Stimulated activated naive CD4-positive, alpha-beta T cell treated with Interleukin-2 at 50 U/mL for 16 hours (primary cell): Measurements from ENCODE around the gene SERPINA1.
A peak's percentile ranks its signal among the peaks of the same experiment; 100 is the strongest.

Experiments used
- DNase-seq: peaks from one replicate; lab custom pipeline; 2025; lab: John Stamatoyannopoulos, UW

SERPINA1 gene

DNA sequence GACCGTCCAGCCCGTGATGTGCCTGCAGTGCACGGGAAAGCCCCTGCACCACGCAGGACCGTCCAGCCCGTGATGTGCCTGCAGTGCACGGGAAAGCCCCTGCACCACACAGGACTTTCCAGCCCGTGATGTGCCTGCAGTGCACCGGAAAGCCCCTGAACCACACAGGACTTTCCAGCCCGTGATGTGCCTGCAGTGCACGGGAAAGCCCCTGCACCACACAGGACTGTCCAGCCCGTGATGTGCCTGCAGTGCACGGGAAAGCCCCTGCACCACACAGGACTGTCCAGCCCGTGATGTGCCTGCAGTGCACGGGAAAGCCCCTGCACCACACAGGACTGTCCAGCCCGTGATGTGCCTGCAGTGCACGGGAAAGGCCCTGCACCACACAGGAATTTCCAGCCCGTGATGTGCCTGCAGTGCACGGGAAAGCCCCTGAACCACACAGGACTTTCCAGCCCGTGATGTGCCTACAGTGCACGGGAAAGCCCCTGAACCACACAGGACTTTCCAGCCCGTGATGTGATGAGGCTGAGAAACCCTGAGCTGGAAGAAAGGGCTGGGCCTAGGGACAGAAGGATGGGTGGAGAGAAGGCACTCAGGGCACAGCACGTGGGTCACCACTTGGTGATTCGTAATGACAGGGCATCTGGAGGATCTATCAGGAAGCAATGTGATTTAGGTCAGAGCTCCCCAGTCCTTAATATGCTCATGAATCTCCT lies 42.2 kb downstream of the SERPINA1 start:
- peak; percentile 81 for DNase-seq

DNA sequence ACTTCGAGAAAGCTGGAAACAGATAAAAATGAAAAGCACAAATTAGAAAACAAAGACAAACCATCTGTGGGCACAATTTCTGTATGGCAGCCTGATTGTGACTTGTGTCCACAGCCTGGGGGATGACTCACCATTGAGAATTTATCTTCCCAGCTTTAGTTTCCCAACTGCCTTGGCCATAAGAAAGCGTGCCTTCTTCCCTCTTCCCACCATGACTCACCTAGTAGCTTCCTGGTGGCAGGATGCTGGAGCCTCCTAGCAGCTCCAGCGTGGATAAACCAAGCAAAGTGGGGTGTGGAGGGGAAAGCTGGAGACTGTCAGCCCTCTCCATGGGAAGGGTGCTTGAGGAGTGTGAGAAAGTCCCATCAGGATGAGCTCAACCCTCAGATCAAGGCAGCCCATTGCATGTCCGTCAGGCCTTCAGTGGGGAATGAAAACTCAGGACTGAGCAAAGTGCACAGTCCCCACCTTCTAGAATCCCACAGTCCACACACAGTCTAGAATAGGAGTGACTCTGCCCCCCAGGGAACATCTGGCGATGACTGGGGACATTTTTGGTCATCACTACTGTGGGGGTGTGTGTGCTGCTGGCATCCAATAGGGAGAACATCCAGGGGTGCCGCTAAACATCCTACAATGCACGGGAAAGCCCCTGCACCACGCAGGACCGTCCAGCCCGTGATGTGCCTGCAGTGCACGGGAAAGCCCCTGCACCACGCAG lies 42.9 kb downstream of the SERPINA1 start:
- no peak for DNase-seq

DNA sequence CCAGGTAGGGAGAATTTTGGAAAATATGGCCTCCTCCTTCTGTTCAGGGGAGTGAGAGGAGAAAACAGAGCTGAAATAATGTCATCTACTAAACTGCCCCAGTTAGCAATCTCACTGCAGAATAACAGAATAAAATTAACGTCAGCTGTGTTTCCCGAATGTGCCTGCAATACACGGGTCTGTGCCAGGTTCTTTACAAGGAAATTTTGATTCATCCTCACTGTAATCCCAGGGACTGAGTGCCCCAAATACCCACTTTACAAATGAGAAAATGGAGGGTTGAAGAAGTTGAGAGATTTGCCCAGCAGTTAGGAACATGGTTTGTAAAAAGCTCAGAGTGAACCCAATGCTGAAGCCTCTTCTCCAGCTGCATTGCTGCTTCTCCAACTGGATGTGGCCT lies 44.0 kb downstream of the SERPINA1 start:
- no peak for DNase-seq

DNA sequence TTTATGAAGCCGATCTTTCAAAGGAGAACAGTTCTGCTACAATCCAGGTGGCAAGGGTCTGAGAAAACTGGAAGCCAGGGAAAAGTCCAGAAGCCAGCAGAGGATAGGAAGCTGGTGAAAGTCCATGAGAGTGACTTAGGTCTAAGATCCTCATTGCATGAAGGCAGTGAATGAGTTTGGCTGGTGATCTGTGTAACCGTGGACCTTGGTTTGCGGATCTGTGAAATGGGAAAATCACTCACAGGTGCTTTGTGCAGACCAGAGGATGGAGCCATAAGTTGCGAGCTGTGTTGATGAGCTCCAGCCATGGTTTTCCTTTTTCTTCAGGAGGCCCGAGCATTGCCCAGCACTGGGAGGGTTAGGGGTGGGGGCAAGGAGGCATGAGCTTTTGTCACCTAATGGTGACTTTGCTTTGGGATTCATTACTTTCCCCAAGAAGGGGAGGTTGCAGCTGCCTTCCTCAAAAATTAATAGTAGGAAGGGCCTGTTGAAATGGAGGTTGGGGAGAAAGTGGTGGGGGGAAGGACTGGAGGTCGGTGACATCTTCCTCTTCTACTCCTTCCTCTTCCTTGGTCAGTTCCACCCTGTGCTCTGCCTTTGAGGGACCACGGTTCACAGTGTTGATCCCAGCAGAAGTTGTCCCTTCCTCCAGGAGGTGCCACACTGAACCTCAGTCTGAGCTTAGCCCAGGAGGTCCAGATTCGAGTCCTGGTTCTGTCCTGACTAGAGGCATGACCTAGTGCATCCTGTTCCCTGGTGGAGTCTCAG lies 45.0 kb downstream of the SERPINA1 start:
- no peak for DNase-seq

DNA sequence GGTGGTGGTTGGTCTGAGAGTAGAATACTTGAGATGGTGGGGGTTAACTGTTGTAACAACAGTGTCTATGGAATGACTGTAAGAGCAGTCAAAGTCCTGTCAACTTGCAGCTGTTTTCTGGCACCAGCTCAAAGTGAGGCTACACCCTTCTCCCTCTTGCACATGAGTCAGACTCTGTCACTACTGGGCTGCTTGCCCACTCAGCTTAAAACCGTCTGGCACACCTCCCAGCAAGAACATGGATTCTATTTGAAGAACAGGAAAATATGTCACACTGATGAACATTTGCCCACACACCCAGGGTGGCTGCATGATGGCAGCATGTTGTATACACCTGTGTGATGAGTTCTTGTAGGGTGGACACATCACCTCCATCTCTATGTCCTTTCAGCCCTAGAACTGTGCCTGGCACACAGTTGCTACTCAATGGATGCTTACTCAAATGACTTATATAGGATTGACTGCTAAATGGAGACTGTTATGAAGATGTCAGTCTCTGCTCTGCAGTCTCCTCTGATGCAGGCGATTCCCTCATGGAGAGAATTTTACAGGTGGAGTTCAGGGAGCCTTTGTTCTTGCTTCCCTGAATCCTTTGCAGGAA lies 46.0 kb downstream of the SERPINA1 start:
- DNase-seq = peak; percentile 17

DNA sequence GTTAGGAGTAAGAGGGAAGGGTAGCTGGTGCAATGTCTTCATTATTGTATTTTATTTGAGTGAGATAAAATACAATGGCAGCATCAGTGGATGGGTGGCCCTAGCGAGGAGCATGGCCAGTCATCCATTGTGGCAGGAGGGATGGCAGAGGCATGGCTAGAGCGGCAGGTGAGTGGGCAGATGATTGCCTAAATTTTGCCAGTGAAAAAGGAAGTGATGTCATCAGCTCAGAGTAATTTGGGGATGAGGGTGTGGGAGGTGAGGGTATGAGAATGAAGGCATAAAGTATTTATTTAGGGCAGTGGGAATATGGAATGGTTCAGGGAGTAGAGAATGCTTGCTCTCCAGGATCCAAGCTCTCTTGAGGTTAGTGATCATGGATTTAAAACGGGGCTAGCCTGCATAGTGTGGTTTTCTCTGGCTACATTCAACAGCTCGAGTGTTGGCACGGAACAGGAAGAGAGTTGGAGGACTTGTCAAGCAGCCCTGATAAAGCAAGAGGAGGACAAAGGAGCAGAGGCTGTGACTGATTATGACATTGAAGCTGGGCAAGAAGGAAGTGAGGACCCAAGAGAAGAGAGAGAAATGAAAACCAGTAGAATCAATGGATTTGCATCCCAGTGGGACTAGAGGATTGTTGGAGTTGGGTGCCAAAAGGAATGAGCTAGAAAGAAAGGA lies 46.6 kb downstream of the SERPINA1 start:
- no peak for DNase-seq

DNA sequence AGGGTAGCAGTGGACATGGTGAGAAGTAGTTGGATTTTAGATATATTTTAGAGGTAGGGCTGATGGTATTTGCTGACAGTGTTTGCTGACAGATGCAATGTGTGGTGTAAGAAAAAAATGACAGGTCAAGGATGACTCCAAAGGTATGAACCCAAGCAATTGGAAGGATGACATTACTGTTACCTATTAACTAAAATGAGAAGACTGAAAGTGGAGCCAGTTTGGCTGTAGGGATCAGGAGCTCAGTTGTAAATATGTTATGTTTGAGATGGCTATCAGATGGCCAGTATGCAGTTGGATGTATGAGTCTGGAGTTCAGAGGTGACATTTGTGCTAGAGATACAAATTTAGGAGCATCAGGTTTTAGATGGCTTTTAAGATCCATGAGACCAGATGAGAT lies 47.9 kb downstream of the SERPINA1 start:
- DNase-seq = no peak

DNA sequence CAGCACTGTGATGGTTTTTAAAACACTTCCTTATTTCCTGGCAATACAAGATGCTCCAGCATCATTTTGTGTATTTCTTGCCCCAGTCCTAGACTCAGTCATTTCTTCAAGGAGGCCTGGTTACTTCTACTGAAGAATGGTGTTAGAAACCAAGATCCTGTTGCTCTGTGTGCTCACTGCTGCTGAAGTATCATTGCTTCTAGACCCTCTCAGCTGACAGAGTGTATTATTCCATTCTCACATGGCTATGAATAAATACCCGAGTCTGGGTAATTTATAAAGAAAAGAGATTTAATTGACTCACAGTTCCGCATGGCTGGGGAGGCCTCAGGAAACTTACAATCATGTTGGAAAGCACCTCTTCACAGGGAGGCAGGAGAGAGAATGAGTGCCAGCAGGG lies 50.4 kb downstream of the SERPINA1 start:
- no peak for DNase-seq

DNA sequence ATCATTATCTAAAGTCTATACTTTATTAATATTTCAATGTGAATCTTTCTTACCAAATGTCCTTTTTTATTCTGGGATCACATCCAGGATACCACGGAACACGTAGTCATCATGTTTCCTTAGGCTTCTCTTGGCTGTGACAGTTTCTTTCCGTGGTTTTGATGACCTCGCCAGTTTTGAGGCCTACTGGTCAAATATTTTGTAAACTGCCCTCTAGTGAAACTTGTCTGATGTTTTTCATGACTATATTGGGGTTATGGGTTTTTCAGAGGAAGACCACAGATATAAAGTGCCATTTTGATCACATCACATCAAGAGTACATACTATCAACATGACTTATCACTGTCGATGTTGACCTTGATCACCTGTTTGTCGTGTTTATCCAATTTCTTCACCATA lies 51.1 kb downstream of the SERPINA1 start:
- no peak for DNase-seq

DNA sequence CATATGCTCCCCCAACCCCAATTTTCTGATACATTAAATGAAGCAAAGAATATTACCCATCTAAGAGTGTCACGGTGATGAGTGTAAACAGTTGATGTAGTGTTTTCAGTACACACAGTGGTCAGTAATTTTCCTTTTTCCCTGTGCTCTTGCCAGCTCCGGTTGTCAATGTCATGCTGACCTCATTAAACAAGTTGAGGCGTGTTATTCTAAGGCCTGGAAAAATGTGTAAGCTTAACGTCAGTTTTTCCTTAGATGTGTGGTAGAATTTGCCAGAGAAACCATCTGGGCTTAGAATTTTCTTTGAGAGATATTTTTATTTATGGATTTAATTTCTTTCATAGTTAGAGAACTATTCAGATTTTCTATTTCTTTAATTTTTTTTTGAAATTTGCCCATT lies 53.5 kb downstream of the SERPINA1 start:
- no peak for DNase-seq

DNA sequence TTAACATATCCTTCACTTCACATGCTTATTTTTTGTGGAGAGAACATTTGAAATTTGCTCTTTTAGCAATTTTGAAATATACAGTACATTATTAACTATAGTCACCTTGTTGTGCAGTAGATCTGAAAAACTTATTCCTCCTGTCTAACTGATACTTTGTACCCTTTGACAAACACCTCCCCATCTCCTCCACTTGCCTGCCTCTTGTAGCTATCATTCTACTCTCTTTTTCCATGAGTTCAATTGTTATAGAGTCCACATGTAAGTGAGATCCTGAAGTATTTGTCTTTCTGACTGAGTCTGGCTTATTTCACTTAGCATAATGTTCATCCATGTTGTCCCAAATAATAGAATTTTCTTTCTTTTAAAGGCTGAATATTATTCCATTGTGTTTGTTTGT lies 55.8 kb downstream of the SERPINA1 start:
- no peak for DNase-seq

DNA sequence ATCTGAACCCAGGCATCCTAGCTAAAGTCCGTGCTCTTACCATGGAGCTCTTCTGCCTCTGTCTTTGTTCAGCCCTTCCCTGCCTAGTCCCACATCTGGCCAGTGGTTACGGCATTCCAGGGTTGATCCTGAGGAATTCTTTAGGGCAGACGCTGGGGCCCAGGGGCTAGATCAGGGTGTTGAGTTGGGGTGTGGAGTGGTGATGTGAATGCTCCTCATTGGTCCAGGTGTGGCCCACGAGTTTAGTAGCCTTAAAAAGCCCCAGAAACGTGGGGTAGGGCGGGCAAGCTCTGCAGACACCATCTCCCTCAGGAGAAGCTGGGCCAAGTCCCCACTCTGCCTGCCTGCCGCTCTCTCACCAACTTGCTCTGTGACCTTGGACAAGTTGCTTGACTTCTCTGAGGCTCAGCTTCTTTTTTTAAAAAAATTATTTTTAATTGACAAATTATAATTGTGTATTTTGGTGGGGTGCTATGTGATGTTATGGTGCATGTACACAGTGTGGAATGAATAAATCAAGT lies 56.3 kb downstream of the SERPINA1 start:
- no peak for DNase-seq

DNA sequence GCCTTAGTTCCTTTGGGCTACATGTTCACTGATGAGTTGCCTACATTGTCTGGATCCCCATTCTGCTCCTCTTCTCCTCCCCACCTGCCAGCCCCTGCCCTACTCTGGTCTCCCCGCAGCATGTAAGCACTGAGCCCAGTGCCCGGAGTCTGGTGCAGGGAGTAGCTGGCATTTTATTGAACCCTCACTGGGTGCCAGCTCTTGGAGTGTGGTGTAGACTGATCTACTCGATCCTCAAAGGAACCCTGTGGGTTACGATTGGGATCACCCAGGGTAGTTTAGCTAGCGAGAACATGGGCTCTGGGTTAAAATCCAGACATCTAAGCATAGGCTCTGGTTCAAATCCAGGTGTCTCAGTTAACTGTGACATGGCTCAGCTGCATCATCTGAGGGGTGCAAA lies 56.9 kb downstream of the SERPINA1 start:
- DNase-seq = no peak

DNA sequence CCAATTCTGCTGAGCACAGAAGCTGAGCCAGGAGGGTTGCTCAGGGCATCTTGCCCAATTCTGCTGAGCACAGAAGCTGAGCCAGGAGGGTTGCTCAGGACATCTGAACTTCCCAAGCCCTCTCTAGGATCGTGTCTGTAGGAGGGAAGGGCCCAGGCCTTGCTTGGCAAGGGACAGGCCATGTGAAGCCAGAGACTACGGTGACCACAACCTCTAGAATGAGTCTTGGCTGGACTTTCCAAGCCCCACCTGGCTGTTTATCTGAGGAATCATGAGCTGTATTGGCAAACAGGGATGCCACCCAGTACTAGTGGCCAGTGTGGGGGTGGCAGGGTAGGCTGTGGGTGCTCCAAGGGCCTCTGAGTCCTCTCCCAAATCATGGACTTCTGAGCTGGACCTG lies 57.5 kb downstream of the SERPINA1 start:
- no peak for DNase-seq

DNA sequence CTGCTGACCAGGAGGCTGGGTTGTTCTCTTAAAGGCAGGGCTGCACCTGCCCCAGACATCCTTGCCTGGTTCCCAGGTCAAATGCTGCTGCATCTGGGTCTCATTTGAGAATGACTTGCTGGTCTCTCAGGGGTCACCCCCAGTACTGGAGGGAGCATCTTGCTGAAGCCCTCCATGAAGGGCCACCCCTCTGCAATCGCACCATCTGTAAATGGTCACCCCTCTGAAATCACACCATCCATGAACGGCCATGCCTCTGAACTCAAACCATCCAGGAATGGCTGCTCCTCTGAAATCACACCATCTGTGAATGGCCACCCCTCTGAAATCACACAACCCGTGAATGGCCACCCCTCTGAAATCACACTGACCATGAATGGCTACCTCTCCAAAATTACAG lies 58.0 kb downstream of the SERPINA1 start:
- no peak for DNase-seq

DNA sequence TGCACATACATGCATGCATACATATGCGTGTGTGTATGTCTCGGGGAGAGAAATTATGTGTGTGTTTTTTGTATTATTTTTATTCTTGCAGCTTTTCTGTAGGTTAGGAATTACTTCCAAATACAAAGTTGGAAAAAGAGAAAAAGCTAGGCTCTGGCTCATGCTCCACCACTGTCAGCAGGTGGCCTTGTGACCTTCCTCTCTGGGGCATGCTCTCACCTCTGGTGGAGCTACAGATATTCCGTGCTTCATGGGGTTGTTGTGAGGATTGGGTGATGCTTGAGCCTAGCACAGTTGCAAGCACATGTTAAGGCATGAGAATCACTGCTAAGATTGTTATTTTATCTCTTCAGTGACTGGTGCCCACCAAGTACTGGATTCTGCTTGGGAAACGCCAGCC lies 58.5 kb downstream of the SERPINA1 start:
- DNase-seq = no peak

DNA sequence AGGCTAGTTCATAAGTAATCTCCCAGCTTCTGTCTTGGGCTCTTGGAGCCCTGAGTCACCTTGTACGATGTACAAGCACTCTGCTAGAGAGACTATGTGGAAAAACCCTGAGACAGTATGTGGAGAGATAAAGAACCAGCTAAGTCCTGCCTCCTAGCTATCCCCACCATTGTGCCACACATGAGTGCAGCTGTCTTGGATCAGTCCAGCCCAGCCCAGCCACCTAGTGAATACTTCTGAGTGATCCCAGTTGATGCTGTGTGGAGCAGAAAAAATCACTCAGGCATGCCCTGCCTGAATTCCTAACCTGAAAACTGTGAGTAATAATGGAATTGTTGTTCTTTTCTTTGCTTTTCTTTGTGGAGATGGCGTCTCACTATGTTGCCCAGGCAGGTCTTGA lies 60.2 kb downstream of the SERPINA1 start:
- no peak for DNase-seq
